Measurements from ENCODE around the gene PLXDC2.

The PLXDC2 gene

DNA sequence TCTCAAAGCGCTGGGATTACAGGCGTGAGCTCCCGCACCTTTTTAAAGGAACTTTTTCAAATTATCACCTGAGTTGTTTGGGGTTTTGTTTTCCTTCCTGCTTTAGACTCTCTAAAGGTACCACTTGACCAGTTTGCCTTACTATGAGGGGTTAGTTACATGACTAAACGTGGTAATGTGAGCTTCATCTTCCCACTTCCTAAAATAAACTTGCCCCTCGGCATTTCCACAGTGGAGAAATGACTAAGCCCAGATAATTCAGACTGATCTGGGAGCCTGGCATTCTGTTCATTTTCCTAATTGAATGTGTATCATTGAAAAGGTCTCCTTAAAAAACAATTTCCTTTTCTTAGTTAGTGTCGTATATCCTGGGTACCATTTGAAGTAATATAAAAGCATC lies 163.4 kb downstream of the PLXDC2 start:
- no peak overlapping the region for H3K27ac ChIP-seq (ENCODE audit: low read depth, low read length, poor library complexity, severe bottlenecking)
- H3K9me3 ChIP-seq (ENCODE audit: low read length), result no peaks in the 10 kb centered on the region
- no peak for TF ChIP-seq EZH2 (IDR thresholded peaks at IDR 0.05; ENCODE audit: borderline replicate concordance, low read length)
- TF ChIP-seq, protein P1, sequence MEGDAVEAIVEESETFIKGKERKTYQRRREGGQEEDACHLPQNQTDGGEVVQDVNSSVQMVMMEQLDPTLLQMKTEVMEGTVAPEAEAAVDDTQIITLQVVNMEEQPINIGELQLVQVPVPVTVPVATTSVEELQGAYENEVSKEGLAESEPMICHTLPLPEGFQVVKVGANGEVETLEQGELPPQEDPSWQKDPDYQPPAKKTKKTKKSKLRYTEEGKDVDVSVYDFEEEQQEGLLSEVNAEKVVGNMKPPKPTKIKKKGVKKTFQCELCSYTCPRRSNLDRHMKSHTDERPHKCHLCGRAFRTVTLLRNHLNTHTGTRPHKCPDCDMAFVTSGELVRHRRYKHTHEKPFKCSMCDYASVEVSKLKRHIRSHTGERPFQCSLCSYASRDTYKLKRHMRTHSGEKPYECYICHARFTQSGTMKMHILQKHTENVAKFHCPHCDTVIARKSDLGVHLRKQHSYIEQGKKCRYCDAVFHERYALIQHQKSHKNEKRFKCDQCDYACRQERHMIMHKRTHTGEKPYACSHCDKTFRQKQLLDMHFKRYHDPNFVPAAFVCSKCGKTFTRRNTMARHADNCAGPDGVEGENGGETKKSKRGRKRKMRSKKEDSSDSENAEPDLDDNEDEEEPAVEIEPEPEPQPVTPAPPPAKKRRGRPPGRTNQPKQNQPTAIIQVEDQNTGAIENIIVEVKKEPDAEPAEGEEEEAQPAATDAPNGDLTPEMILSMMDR (IDR thresholded peaks at IDR 0.05; ENCODE audit: low read length), result no peak
- no peaks in the 10 kb centered on the region for H3K36me3 ChIP-seq (ENCODE audit: insufficient read depth, low read length)
- H2AFZ ChIP-seq (ENCODE audit: low read length), result no peak overlapping the region
- no peaks in the 10 kb centered on the region for H3K9me2 ChIP-seq (ENCODE audit: low read depth, low read length)
- H3K27me3 ChIP-seq (ENCODE audit: insufficient read depth, low read length), result no peaks in the 10 kb centered on the region
- no peaks in the 10 kb centered on the region for H3K79me2 ChIP-seq (ENCODE audit: insufficient read depth, low read length)
- no peak overlapping the region for H3K9ac ChIP-seq (ENCODE audit: low read length)
- no peaks in the 10 kb centered on the region for H4K20me1 ChIP-seq (ENCODE audit: insufficient read depth, low read length)
- no peak overlapping the region for H3K4me3 ChIP-seq (ENCODE audit: low read depth, low read length, poor library complexity, severe bottlenecking)
- H3K4me2 ChIP-seq (ENCODE audit: low read length), result no peak overlapping the region
- H3F3A ChIP-seq (ENCODE audit: insufficient read depth, low read length), result no peaks in the 10 kb centered on the region
- H3K4me1 ChIP-seq (ENCODE audit: insufficient read depth, low read length, severe bottlenecking), result no peaks in the 10 kb centered on the region

DNA sequence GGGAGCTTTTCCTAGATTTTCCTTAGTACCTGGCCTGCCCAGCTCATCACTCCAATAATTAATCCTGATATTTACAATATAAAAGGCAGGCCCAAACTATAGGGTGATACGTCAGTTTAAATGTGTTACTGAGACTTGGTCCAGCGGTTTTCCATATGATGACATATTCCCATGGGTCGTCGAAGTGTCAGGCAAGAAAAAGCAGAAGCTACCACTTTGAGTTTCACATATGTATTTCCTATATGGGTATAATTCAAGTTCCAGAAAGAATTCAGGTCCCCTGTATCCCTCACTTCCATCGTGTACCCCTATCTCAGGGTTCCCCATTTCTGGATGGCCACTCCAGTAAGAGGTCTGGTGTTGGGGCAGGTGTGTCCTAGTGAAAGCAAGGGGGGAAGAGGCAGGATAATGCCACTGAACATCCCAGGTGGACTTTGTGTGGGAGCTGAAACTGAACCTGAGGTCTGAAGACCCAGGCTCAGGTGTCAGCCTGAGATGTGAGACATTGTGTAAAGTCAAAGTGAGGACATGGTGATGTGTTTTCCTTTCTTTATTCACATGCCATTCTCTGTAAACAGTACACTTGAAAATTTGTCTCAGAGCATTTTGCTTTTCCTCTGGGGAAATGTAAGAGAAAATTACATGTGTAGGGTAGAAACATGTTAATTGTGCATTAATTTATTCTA lies 167.8 kb downstream of the PLXDC2 start:
- no peaks in the 10 kb centered on the region for H3K4me1 ChIP-seq (ENCODE audit: insufficient read depth, low read length, severe bottlenecking)

DNA sequence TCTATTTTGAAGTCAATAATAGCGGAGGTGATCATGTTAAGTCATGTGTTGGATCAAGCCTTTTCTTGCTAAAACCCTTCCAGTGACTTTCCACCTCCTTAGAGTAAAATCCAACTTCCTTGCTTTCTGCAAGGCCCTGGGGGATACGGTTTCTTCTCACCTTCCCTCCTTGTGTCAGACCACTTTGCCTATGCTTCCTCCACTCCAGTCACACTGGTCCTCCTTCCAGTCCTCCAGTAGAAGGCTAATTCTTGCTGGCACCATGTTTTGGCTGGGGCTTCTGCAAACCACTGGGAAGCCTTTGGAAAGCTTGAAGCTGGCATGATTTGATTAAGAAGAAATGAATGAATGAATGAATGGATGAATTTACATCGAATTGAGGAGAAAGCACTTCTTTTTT lies 169.5 kb downstream of the PLXDC2 start:
- no peak for TF ChIP-seq EZH2 (IDR thresholded peaks at IDR 0.05; ENCODE audit: borderline replicate concordance, low read length)
- Histone ChIP-seq H3K27me3 (ENCODE audit: insufficient read depth, low read length) (no peaks in the 10 kb centered on the region), H3K9me2 (ENCODE audit: low read depth, low read length) (no peaks in the 10 kb centered on the region), H2AFZ (ENCODE audit: low read length) (no peak overlapping the region), H3K9ac (ENCODE audit: low read length) (no peak overlapping the region), H3K36me3 (ENCODE audit: insufficient read depth, low read length) (no peaks in the 10 kb centered on the region), H3K4me2 (ENCODE audit: low read length) (no peak overlapping the region), H3K27ac (ENCODE audit: low read depth, low read length, poor library complexity, severe bottlenecking) (no peak overlapping the region), H3K4me3 (ENCODE audit: low read depth, low read length, poor library complexity, severe bottlenecking) (no peak overlapping the region), H3K79me2 (ENCODE audit: insufficient read depth, low read length) (no peaks in the 10 kb centered on the region), H3K4me1 (ENCODE audit: insufficient read depth, low read length, severe bottlenecking) (no peaks in the 10 kb centered on the region), H3F3A (ENCODE audit: insufficient read depth, low read length) (no peaks in the 10 kb centered on the region), H4K20me1 (ENCODE audit: insufficient read depth, low read length) (no peaks in the 10 kb centered on the region), H3K9me3 (ENCODE audit: low read length) (no peaks in the 10 kb centered on the region)

More for the DNA sequence above, 167.8 kb downstream of the PLXDC2 start:
- Histone ChIP-seq H3K9ac (ENCODE audit: low read length) (no peak overlapping the region), H4K20me1 (ENCODE audit: insufficient read depth, low read length) (no peaks in the 10 kb centered on the region), H3K9me3 (ENCODE audit: low read length) (no peaks in the 10 kb centered on the region), H2AFZ (ENCODE audit: low read length) (no peak overlapping the region), H3K27ac (ENCODE audit: low read depth, low read length, poor library complexity, severe bottlenecking) (no peak overlapping the region), H3K4me2 (ENCODE audit: low read length) (no peak overlapping the region), H3K9me2 (ENCODE audit: low read depth, low read length) (no peaks in the 10 kb centered on the region), H3K27me3 (ENCODE audit: insufficient read depth, low read length) (no peaks in the 10 kb centered on the region), H3K4me3 (ENCODE audit: low read depth, low read length, poor library complexity, severe bottlenecking) (no peak overlapping the region), H3F3A (ENCODE audit: insufficient read depth, low read length) (no peaks in the 10 kb centered on the region), H3K36me3 (ENCODE audit: insufficient read depth, low read length) (no peaks in the 10 kb centered on the region), H3K79me2 (ENCODE audit: insufficient read depth, low read length) (no peaks in the 10 kb centered on the region)
- TF ChIP-seq, protein P1 (IDR thresholded peaks at IDR 0.05; ENCODE audit: low read length), result no peak
- no peak for TF ChIP-seq EZH2 (IDR thresholded peaks at IDR 0.05; ENCODE audit: borderline replicate concordance, low read length)

DNA sequence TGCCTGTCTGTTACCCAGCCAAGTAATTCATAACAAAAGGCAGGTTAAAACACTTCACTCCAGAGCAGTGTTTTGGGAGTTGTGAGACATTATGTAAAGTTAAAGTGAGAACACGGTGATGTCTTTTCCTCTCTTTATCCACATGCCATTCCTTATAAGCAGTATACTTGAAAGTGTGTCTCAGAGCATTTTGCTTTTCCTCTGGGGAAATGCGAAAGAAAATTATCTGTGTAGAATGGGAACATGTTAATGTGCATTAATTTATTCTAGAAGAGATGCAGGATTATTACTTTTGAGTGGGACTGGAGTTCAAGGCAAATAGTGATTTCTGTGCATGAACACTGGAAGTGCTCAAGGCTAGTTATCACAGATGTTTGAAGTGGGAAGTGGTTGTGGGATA lies 170.4 kb downstream of the PLXDC2 start:
- Histone ChIP-seq H3K27me3 (ENCODE audit: insufficient read depth, low read length) (no peaks in the 10 kb centered on the region), H3K9me2 (ENCODE audit: low read depth, low read length) (no peaks in the 10 kb centered on the region), H3K36me3 (ENCODE audit: insufficient read depth, low read length) (no peaks in the 10 kb centered on the region), H3K9me3 (ENCODE audit: low read length) (no peaks in the 10 kb centered on the region), H3K79me2 (ENCODE audit: insufficient read depth, low read length) (no peaks in the 10 kb centered on the region), H3K9ac (ENCODE audit: low read length) (no peak overlapping the region), H3K4me1 (ENCODE audit: insufficient read depth, low read length, severe bottlenecking) (no peaks in the 10 kb centered on the region), H2AFZ (ENCODE audit: low read length) (no peak overlapping the region), H3K4me2 (ENCODE audit: low read length) (no peak overlapping the region), H4K20me1 (ENCODE audit: insufficient read depth, low read length) (no peaks in the 10 kb centered on the region), H3K27ac (ENCODE audit: low read depth, low read length, poor library complexity, severe bottlenecking) (no peak overlapping the region), H3F3A (ENCODE audit: insufficient read depth, low read length) (no peaks in the 10 kb centered on the region), H3K4me3 (ENCODE audit: low read depth, low read length, poor library complexity, severe bottlenecking) (no peak overlapping the region)
- TF ChIP-seq EZH2 (IDR thresholded peaks at IDR 0.05; ENCODE audit: borderline replicate concordance, low read length), result no peak
- TF ChIP-seq, protein P1 (IDR thresholded peaks at IDR 0.05; ENCODE audit: low read length), result no peak
